ENCODE results near the gene NUP93.

- TF ChIP-seq CTCF (IDR thresholded peaks at IDR 0.05; ENCODE audit: poor library complexity) (no peak), EZH2 (IDR thresholded peaks at IDR 0.05; ENCODE audit: borderline replicate concordance) (no peak), EZH2phosphoT487 (IDR thresholded peaks at IDR 0.05; ENCODE audit: low read depth, severe bottlenecking, unreplicated experiment) (no peak)
Observed at GRCh38 chr16:56684256-56684925, 45.5 kb upstream of the NUP93 start.

Measured in hepatocyte (in vitro differentiated cells).